Umbilical cord (tissue), 2 donors: Measurements from ENCODE around the gene C1R. TPM values are rescaled to one million over a fixed set of nuclear protein-coding genes. Genes with fewer than 3 reads are reported as not detected.

Experiments
- DNase-seq: peaks from one replicate; pipeline ENCODE4 v3.0.0-alpha.2; 2015; ENCODE audit warnings: low spot score
- total RNA-seq: library from RNA; depleted of rRNA; stranded (reverse); fragments of >200 nt; gene quantifications from one replicate; pipeline ENCODE4 v1.2.3, GENCODE V29; 2014; ENCODE audit warnings: low replicate concordance; ENCODE audit not compliant: insufficient read depth

C1R gene
- total RNA-seq, result 141 TPM

DNA sequence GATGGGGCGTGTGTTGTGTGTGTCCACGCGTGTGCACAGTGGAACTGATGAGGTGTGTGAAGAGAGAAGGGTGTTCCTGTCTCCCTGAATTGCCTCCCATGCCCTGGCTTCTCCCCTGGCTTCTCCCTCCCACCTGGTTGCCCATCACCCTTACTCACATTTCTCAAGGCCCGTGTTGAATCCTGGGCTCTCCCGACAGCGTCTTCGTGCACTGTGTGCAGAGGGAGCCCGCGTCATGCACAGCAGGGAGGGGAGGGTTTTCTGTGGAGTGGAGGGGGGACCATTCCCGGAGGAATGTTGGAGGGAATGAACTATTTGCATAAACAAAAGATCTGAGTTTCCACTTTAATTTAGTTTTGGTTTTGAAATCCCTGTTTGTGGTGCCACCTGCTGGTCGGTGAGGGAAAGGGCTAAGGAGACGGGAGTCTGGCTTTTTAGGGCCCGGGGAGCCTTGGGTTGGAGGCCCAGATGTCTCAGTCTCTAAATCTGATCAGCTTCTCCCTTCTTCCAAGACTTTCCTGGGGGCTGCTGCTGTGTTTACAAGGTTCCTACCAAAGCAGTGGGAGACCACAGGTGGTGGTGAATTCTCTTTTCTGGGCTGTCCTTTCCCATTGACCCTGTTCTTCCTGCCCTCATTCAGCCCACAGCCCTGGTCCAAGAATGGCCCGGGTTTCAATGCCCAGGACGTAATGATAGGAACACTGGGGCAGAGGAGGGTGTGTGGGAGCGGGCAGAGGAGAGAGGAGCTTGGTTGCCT lies at the start of gene C1R:
C1R (minus strand) TSS at position 217 of the 757 bp plus-strand sequence; CDS start at position 160, 57 bp downstream.
- DNase-seq, result peak; percentile 87

DNA sequence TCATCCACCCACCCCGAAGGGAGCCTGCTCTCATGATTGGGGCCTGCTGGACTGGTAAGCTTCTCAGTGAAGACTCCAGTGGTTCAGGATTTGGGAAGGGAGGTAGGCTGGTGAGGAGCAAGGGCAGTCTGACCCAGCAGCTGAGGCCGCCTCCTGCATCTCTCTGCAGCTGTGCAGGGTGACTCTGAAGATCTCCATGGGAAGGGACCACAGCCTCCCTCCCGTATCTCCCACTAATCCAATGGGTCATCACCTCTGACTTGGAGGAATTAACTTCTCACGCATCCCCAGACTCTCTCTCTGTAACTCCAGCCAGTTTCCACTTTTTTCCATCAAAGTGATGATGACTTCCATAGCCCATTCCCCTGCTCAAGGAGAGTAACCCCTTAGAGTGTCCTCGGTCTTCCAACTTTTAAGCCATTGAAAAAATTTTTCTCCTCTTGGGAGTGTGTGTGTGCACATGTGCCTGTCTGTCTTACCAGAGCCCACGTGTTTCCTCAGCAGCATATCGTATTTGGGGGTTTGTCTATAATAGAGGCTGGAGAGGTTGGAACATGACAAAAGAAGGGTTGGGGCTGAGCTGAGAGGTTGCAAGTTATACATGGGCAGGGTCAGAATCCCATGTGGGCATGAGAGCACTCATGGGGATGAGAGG lies 49.2 kb upstream of the C1R start:
- DNase-seq, result no peak

DNA sequence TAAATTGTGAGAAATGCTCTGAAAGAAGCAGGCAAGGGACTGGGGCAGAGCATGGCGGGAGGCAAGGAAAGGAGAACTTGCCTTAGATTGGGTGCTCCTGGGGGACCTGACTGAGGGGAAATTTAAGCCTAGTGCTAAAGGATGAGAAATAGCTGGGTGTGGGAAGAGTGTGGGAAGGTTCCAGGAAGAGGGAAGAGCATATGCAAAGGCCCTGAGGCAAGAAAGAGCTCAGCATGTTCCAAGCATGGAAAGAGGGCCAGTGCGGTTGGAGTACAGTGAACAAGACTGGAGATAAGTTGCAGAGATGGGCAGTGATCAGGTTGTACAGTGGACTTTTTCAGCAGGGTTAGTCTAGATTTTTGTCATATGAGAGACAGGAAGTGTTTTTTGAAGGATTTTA lies 47.0 kb upstream of the C1R start:
- no peak for DNase-seq

DNA sequence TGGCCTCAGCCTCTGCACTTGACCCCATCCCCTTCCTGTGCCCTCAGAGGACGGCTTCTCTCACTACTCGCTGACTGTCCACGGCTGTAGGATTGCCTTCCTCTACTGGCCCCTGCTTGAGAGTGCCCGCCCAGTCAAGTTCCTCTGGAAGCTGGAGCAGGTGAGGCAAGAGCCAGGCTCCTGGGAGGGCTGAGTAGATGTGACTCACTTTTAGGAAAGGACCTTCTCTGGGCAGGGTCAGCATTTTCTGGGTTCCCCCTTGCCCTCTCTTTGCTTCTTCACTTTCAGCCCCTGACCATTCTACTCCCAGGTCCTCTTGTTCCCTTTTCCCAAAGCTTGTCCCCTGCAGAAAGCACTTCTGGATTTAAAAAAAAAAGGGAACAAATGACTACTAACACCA lies 45.7 kb upstream of the C1R start:
- no peak for DNase-seq

DNA sequence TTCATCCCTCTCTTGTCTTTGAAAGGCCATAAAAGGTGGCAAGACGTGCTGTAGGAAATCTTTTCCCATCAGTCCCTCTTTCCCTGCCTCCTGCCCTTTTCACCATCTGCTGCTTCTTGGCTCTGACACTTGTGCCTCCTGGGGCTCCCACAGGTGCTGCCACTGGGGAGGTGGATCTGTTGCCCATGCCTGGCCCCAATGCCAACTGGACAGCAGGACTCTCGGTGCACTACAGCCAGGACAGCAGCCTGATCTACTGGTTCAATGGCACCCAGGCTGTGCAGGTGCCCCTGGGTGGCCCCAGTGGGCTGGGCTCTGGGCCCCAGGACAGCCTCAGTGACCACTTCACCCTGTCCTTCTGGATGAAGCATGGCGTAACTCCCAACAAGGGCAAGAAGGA lies 44.4 kb upstream of the C1R start:
- DNase-seq, result no peak

DNA sequence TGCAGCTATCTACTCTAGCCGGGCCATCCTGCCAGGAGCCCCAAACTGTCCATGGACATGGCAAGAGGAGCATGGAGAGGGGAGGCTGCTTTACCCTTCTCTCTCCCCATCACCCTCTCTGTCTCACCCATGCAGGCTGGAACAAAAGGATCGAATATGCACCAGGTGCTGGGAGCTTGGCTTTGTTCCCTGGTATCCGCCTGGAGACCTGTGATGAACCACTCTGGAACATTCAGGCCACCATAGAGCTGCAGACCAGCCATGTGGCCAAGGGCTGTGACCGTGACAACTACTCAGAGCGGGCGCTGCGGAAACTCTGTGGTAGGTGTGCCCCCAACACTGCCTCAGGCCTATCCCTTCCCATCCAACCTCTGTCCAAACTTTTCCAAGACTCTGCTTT lies 43.8 kb upstream of the C1R start:
- no peak for DNase-seq

DNA sequence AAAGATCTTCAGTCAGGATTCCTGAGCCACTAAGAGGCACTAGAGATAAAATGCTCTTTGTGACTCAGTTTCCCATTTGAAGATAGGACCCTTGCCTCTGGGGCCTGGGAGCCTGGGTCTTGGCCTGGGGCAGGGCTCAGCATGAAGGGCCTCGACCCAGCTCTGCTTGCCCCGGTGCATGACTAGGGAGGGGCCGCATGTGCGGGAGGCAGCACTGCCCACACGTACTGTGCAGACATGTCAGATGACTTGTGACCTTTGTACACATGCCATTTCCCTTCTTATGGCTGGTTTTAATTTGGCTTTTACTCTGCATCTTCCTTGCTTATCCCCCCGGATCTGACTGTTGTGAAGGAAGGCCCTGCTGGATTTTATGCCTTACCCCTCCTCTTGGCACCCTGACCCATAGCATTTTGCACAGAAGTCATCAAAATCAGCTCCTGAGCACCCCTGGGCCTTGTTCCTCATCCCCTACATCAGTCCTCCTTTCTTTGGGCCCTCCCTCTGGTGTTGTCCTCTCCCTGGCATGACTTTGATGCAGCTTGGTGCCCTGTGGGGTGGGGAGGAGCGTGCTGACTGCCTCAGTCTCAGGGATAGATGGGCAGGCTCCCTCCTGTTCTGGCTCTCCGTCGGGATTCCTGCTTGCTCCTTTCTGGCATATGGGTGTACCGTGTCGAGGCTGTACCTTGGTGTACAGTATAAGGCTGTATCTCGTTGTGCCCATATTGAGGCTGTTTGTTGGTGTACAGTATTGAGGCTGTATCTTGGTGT lies 42.3 kb upstream of the C1R start:
- DNase-seq, result no peak

DNA sequence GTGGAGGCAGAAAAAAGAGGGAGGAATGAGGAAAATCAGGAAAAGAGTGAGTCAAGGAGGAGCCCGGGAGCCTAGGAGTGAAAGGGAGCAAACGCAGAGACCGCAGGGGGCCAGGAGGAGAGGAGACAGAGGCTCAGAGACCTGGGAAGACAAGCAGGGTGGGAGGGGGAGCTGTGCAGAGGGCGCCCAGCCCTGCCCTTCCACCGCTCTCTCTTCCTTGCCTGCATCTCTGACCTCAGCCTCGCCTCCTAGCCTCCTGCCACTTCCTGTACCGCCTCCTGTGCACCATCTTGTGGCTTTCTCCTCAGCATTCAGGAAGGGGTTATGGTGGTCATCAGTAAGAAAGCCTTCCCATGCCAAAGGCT lies 39.2 kb upstream of the C1R start:
- no peak for DNase-seq

DNA sequence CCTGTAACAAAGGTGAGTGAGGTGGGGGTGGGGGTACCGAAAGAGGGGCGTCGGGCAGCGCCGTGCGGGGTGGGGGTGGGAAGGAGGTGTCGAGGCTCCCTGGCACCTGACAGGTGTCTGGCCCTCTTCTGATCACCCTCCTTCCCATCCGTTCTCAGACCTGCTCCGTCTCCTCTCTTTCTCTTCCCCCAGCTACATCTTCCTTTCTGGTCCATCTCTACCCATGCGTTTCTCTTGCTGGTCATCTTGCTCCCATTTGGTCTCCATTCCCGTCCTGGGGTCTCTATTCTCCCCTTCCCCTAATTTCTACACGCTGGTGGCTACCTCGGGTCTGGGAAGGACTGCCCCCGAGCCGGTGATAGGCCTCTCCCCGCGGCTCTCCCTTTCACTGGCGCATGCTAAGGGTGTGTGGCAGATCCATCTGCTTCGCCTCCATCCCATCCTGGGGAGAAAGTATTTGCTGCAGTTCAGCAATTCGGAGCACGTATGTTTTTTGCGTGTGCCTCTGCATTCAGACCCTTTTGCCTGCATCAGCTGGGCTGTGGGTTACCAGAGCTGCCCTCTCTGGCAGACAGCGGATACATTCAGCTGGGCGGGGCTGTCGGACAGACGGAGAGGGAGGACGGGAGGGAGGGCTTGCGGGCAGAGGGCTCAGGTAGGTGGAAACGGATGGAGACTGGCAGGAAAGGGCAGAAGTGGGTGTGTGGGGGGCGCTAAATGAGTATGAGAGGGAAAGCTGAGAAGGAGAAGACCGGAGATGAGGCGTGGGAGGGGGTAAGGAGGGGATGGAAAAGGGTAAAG lies 38.7 kb upstream of the C1R start:
- DNase-seq, result peak; percentile 69

DNA sequence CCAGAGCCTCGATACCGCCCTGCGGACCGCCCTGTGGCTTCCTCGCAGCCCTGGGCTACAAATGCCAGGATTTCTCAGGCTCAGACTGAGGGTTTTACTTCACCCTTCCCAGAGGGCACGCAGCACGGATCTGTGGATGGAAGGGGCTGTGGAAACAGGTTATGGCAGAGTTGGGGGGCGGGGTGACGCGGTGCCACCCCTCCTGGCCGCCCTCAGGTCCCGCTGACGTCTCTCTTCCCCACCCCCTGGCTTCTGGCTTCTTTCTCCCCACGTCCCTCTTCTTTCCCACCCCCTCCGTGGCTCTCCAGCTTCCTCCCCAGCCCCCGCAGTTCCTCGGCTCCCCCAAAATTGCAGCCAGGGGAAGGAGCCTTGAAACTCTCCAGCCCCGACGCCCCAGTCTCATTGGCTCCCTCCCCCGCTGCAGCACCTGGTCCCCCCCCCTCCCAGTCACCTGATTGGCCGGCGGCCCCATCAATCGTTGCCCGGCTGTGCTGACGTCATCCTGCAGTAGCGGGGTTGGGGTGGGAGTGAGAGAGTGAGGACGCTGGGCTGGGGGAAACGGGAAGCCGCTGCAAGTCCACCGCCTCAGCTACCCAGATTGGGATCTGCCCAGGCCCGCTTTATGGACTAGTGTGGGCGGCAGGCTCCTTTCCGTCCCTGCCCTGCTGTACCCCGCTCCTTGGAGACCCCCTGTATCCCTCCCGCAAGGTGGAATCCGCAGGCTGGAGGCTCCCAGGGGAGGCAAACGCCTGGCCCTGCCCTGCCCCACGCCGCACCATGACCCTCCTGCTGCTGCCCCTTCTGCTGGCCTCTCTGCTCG lies 37.8 kb upstream of the C1R start, which contains the start of gene CLSTN3:
CLSTN3 (plus strand) TSS at position 500 of the 820 bp plus-strand sequence; CDS start at position 778, 278 bp downstream.
- DNase-seq, result peak; percentile 82

DNA sequence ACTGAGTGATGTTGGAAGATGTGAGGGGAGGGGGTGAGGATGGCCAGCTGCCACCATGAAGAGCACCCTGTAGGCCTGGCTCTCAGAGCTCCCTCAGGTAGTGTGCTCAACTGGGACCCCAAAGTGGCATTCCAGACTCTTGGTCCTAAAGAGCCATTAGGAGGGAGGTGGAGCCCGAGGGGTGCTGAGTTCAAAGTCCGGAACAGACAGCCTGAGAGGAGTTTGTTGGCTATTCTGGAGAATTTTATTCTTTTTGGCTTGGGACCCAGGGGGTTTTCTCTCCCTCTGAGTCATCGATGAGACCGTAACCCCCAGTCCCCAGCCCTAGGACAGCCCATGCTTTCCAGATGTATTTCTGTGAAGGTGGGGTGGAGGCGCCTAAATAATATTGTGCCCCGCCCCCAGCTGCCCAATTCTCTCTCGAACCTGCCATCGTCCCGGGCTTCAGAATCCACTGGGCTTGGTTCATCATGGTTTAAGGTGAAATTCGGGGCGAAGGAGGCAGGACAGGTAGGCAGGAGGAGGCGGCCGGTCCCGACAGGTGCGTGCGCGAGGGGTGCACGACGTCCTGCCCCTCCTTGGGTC lies 37.1 kb upstream of the C1R start:
- no peak for DNase-seq

DNA sequence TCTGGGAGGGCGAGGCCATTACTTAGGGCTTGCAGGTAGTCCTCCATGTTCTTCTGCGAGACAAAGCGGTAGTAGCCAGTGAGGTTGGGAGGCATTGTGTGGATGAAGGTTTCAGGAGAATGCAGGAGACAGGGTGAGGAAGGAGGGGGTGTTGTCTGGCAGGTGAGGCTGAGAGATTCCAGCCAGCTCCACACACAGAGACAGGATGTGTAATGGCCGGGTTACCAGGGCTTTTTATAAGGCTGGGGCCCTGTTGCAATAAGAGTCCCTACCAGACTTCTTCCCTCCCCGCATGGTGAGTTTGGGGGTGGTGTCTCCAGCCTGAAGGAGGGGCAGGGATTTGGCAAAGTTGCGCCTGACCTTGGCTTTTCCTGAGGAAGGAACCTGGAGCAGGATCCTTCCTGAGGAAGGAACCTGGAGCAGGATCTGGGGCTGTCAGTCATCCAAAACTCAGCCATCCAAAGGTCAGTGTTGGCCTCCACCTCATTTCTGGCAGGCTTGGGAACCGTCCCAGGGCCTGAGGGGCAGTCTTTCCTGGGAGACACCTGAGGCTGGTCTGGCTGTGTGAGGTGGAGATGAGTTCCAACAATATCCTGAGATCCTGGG lies 36.5 kb upstream of the C1R start, which contains the start of gene RBP5:
RBP5 (minus strand) TSS at position 209 of the 606 bp plus-strand sequence; CDS start at position 95, 114 bp downstream.
- DNase-seq, result no peak

DNA sequence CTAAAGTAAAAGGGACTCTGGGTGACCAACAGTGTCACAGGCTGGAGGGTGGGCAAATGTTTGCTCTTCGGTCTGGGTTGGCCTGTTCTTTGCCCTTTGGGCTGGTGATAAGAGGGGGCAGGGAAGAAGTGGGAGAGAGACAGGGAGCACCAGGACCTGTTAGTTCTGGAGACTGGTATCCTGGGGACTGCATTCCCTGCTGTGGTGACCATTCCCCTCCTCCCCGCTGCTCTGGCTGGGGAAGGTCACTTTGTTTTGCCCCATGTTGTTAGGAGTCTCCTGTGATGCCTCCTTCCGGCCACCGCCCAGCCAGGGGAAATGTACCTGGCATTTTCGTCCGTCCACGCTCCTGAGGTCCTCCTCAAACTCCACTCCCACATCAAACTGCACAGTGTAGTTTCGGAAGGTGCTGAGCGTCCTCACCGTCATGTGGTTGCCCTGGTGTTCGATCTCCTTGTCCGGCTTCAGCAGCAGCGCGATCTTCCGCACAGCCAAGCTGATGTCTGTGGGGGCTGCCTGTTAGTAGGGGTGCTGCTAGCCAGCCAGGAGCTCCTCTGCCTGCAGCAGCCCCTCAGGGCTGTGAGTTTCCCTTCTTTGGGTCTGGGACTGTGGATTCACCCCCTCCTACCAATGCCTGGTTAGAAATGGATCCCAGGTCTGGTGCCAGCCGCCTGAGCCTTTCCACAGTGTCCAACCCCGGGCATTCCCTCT lies 35.8 kb upstream of the C1R start:
- no peak for DNase-seq

DNA sequence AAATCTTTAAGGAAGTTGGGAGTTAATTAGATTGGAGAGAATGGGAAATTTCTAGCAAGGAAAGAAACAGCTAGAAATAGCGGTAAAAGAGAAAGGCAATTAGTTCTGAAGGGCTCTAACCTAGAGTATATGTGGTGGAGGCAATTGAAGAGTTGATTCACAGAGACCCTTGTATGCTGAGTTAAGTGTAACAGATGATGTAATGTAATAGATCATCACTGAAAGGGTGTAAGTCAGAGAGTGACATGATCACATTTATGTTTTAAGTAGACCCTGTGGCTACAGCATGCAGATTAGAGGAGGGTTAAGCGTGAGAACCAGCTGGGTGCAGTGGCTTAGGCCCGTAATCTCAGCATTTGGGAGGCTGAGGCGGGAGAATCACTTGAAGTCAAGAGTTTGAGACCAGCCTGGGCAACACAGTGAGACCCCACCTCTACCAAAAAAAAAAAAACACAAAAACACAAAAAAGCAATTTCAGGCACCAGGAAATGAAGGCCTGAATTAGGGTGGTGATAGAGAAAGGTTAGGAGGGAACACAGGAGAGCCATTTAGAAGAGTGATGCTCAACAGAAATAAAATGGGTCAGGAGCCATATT lies 33.5 kb upstream of the C1R start:
- no peak for DNase-seq

DNA sequence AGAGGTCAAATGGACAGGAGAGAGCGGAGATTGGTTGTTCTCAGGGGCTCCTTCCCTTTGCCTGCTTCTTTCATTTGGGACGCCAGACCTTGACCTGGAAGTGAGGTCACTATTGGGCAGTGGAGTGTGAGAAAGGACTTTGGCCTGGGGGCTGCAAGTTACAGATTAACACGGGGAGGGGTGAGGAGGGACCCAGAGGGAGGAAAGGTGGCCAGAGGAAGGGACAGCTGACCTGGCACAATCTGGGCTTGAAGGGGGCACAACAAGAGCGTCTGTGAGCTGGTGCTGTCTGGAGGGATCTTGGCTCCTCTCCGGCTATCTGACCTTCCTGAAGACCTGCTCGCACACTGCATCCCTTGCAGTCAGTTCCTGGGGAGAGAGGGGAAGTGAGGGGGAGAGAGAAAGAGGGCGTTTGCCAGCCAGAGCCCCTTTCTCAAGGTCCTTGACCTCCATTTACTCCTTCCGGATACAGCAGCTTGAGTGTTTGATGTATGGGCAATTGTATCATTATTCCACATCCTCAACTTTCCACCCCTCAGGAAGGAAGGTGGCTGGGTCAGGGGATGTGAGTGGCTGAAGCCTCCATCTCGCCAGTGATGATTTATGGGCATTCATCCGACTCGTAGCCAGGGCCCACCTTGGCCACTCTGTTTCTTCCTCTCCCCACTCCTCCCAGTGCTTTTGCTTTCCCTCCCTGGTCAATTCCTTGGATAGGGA lies 31.7 kb upstream of the C1R start:
- DNase-seq, result no peak

DNA sequence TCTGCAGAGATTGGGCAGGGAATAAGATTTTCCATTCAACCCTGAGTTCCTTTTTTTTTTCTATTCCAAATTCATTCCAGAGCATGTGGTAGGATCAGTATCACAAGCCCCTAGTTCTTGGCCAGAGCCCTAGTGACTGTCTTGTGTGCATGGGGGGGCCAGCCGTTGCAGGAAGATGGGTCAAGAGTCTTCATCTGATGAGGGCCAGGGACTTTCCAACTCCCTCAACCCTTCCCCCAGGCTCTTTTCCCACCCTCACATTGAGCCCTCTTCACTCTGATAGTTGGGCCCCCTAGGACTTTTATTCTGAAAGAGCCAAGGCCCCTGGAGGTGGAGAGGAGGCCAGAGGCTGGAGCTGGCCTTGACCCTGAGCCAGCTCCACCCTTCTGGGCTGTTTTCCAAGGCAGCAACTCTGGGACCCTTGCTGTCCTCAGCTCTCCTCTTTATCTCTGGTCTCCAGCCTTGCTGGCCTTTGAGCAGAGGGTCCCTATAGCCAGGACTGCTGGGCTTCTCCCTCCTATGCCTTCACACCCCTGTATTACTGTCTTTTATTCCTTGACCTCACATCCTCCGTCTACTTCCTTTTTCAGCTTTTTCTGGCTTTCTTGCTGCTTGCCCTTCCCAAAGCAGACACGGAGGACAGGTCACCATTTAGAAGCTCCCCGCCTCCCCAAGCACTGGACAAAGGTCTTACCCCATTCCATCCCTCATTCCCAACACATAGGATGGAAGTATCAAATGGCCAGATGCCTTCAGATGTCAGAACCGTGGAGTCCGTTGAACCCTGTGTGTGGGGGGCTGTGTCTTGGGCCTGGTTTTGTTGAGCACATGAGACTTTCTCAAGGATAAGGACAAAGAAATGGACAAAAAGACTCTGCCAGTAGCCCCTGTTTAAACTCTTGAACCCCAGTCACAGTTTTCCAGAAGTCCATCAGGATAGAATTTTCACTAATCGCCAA lies 30.8 kb upstream of the C1R start:
- DNase-seq, result no peak

DNA sequence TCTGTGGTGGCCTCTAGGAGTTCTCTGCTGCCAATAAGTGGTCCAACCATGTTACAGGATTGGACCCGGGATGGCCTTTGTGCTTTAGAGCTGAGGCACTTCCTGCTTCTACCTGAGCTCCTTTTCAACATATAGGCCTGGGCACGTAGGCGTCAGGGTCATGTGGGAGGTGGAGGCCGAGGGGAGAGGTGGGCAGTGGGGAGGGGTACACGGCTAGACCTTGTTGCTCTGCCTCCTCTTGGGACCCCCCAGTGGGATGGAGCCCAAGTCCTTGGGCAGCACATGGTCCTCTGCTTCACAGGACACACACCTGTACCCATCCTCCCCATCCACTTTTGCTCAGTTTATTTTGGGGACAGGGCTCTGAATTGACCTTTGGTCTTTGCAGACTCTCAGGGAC lies 29.1 kb upstream of the C1R start:
- no peak for DNase-seq
